Fibroblast of lung (primary cell): ENCODE data around the gene NEMP2. TPM values are rescaled to one million over a fixed set of nuclear protein-coding genes. Genes with fewer than 3 reads are reported as not detected.

ENCODE experiments used
- DNase-seq, 2 donors: peaks; one replicate each; pipeline versions ENCODE4 v3.0.0 to v3.0.0-alpha.2; 2010; ENCODE audit warnings: low read depth in 2 of 2
- H2AFZ ChIP-seq: 2 replicates; pipeline ENCODE4 v1.5.1; 2012; ENCODE audit warnings: low read length, control low read depth, inconsistent platforms
- H3K27ac ChIP-seq: 2 replicates; pipeline ENCODE4 v1.5.1; 2011; ENCODE audit warnings: low read length, control low read depth; ENCODE audit not compliant: insufficient read depth
- H3K27me3 ChIP-seq: 2 replicates; pipeline ENCODE4 v1.5.1; 2011; ENCODE audit warnings: mild to moderate bottlenecking, low read length; ENCODE audit not compliant: control insufficient read depth, insufficient read depth
- H3K36me3 ChIP-seq: 2 replicates; pipeline ENCODE4 v1.5.1; 2011; ENCODE audit warnings: low read length; ENCODE audit not compliant: control insufficient read depth, insufficient read depth
- H3K4me1 ChIP-seq: 2 replicates; pipeline ENCODE4 v1.5.1; 2011; ENCODE audit warnings: low read length; ENCODE audit not compliant: control insufficient read depth, insufficient read depth; ENCODE audit errors: extremely low read depth
- H3K4me2 ChIP-seq: 2 replicates; pipeline ENCODE4 v1.5.1; 2011; ENCODE audit warnings: low read length, control low read depth; ENCODE audit not compliant: insufficient read depth; ENCODE audit errors: extremely low read depth
- H3K4me3 ChIP-seq, 4 experiments: fragments of 200-600 bp in 1 of 4; sonication (generic) in 1 of 4; replicated peaks in 1 of 4; 2 replicates each; pipeline ENCODE4 v1.5.1; 2011 to 2016; ENCODE audit warnings: low read length in 4 of 4, low read depth in 3 of 4, mild to moderate bottlenecking in 3 of 4, control low read depth in 2 of 4, inconsistent platforms in 1 of 4, mixed read lengths in 1 of 4; ENCODE audit not compliant: insufficient read depth in 1 of 4; ENCODE audit errors: control extremely low read depth in 1 of 4
- H3K79me2 ChIP-seq: 2 replicates; pipeline ENCODE4 v1.5.1; 2012; ENCODE audit warnings: mild to moderate bottlenecking, low read length, inconsistent platforms; ENCODE audit not compliant: control insufficient read depth, insufficient read depth
- H3K9ac ChIP-seq: 2 replicates; pipeline ENCODE4 v1.5.1; 2011; ENCODE audit warnings: mild to moderate bottlenecking, low read length, control low read depth; ENCODE audit not compliant: insufficient read depth
- H3K9me3 ChIP-seq: 2 replicates; pipeline ENCODE4 v1.5.1; 2012; ENCODE audit warnings: low read depth, low read length; ENCODE audit not compliant: control insufficient read depth, insufficient read depth
- H4K20me1 ChIP-seq: 2 replicates; pipeline ENCODE4 v1.5.1; 2011; ENCODE audit warnings: low read length; ENCODE audit not compliant: control insufficient read depth, insufficient read depth; ENCODE audit errors: extremely low read depth
- CTCF ChIP-seq, 2 donors: IDR thresholded peaks in 1 of 2; conservative IDR thresholded peaks in 1 of 2; 1 replicate in 1 of 2; 2 replicates in 1 of 2; pipeline ENCODE4 v1.5.1; 2011 to 2012; ENCODE audit warnings: low read length in 2 of 2, control low read depth in 1 of 2, inconsistent platforms in 1 of 2, low read depth in 1 of 2, mild to moderate bottlenecking in 1 of 2
- EZH2 ChIP-seq: IDR thresholded peaks from 2 replicates; pipeline ENCODE4 v1.5.1; 2012; ENCODE audit warnings: low read length, control low read depth, mild to moderate bottlenecking; ENCODE audit errors: missing control alignments
- polyA plus RNA-seq, 2 donors: library from polyadenylated mRNA; depleted of rRNA in 1 of 2; stranded (reverse) in 1 of 2; unstranded in 1 of 2; fragments of >200 nt; gene quantifications; 2 replicates each; pipeline ENCODE4 v1.2.1, GENCODE V29; 2011 to 2012; ENCODE audit warnings: missing spikeins in 1 of 2
- total RNA-seq: library from RNA; depleted of rRNA; stranded (reverse); fragments of >200 nt; gene quantifications from 2 replicates; pipeline ENCODE4 v1.2.1, GENCODE V29; 2014

Gene NEMP2
- total and polyA plus RNA-seq, 2 donors (not counting 1 experiment from before 2014, with no cell fraction given) = 5.5 to 6.3 TPM

DNA sequence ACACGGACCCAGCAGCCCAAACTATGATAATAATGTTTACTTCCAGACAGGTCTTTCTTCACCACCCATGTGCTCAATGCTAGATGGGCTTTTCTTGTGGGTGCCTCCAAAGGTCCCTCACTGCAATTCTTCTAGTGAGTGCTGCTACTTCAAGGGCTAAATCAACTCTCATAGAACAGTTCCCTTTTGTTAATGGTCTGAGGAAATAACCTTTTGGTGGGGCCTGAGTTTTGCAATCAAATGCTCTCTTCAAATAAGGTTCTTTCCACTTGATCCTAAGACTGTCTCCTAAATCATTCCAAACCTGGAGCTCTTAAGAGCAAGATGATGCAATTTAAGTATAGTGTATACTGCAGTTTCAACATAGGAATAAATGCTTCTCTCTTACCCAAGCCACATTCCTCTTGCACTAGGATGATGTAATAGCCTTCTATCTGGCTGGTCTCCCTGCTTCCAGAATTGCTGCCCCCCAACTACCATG is 6.0 kb downstream of the NEMP2 start:
- Histone ChIP-seq H4K20me1 (no peaks in the 10 kb centered on the region), H3K9ac (no peak overlapping the region), H3K4me3 (no peak overlapping the region), H3K4me2 (no peak overlapping the region), H3K27ac (no peak overlapping the region), H3K4me1 (peaks cover 4% of the 10 kb centered on the region), H3K27me3 (no peaks in the 10 kb centered on the region), H3K36me3 (no peaks in the 10 kb centered on the region), H3K79me2 (no peaks in the 10 kb centered on the region), H3K9me3 (no peaks in the 10 kb centered on the region), H2AFZ (no peak overlapping the region)
- no peak for TF ChIP-seq EZH2
- no peak for TF ChIP-seq CTCF (conservative IDR thresholded peaks at IDR 0.05 in 1 of 2, IDR thresholded peaks at IDR 0.05 in 1 of 2; ENCODE audit: low read depth in 1 of 2, low read length in 2 of 2)
- peak; percentile 56 to 87 for DNase-seq

DNA sequence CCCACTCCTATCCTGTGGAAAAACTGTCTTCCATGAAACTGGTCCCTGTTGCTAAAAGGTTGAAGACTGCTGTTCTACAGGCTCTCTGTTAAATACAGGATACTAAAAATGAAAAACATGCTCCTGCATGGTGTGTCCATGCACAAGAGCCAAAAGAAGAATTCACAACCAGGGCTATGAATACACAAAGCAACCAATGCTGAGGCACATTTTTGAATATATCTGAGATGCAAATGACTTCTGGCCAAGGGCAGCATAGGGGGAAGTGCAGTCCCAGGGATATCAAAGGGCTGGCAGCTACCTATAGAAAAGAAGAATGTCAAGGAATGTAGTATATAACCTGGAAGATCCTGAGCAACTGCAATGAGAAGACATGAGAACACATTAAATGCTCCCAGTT is 6.6 kb downstream of the NEMP2 start:
- Histone ChIP-seq H2AFZ (no peak overlapping the region), H3K79me2 (no peaks in the 10 kb centered on the region), H3K27me3 (no peaks in the 10 kb centered on the region), H3K27ac (no peak overlapping the region), H3K4me3 (no peak overlapping the region), H3K9me3 (no peaks in the 10 kb centered on the region), H3K4me2 (no peak overlapping the region), H4K20me1 (no peaks in the 10 kb centered on the region), H3K9ac (no peak overlapping the region), H3K4me1 (peaks cover 4% of the 10 kb centered on the region), H3K36me3 (no peaks in the 10 kb centered on the region)
- no peak for DNase-seq
- TF ChIP-seq EZH2 (no peak), CTCF (conservative IDR thresholded peaks at IDR 0.05 in 1 of 2, IDR thresholded peaks at IDR 0.05 in 1 of 2; ENCODE audit: low read depth in 1 of 2, low read length in 2 of 2) (no peak)

GRCh38 chr2:190527214-190527613 is 7.3 kb downstream of the NEMP2 start:
- DNase-seq = no peak
- H3K4me2 ChIP-seq = no peak overlapping the region
- H3K9me3 ChIP-seq = no peaks in the 10 kb centered on the region
- H3K36me3 ChIP-seq = no peaks in the 10 kb centered on the region
- peaks cover 4% of the 10 kb centered on the region for H3K4me1 ChIP-seq
- no peaks in the 10 kb centered on the region for H4K20me1 ChIP-seq
- H2AFZ ChIP-seq = no peak overlapping the region
- H3K4me3 ChIP-seq = no peak overlapping the region
- H3K79me2 ChIP-seq = no peaks in the 10 kb centered on the region
- H3K9ac ChIP-seq = no peak overlapping the region
- TF ChIP-seq EZH2 (no peak), CTCF (conservative IDR thresholded peaks at IDR 0.05 in 1 of 2, IDR thresholded peaks at IDR 0.05 in 1 of 2; ENCODE audit: low read depth in 1 of 2, low read length in 2 of 2) (no peak)
- no peak overlapping the region for H3K27ac ChIP-seq
- no peaks in the 10 kb centered on the region for H3K27me3 ChIP-seq
